KOPT-K1 (cell line): ENCODE results near the gene RETREG3.

Experiments
- H3K27ac ChIP-seq: fragments of 200-600 bp; sonication (generic); 2 replicates; pipeline ENCODE4 v1.5.1; 2016; ENCODE audit warnings: antibody characterized with exemption, mild to moderate bottlenecking, low read depth, low read length; ENCODE audit not compliant: poor library complexity, severe bottlenecking
- H3K36me3 ChIP-seq: fragments of 200-600 bp; sonication (generic); 2 replicates; pipeline ENCODE4 v1.5.1; 2017; ENCODE audit warnings: antibody characterized with exemption, mild to moderate bottlenecking, low read length, moderate library complexity; ENCODE audit not compliant: insufficient read depth
- H3K9me3 ChIP-seq: fragments of 200-600 bp; sonication (generic); 2 replicates; pipeline ENCODE4 v1.5.1; 2017; ENCODE audit warnings: antibody characterized with exemption, low read length, mild to moderate bottlenecking; ENCODE audit not compliant: insufficient read depth, poor library complexity, severe bottlenecking

Gene RETREG3

DNA sequence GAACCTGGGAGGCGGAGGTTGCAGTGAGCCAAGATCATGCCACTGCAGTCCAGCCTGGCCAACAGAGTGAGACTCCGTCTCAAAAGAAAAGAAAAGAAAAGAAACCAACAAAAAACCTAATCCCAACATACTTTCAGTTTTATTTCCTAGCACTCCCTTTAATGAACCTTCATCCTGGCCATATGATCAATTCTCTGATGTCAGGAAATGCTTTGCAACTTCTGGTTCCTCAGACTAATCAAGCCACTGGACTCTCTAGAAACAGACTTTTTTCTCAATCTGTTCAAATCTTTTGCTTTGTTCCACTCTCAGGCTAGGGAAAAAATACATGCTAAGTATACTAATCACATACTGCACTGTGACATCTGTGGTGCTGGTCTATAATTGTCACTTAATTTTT, 18.3 kb downstream of the RETREG3 start:
- Histone ChIP-seq H3K9me3 (no peaks in the 10 kb centered on the region), H3K27ac (no peak overlapping the region), H3K36me3 (peaks cover 66% of the 10 kb centered on the region)

- Histone ChIP-seq H3K27ac (no peak overlapping the region), H3K36me3 (peaks cover 98% of the 10 kb centered on the region), H3K9me3 (no peaks in the 10 kb centered on the region)
These were observed 22.5 kb downstream of the RETREG3 start for GRCh38 chr17:42586514-42587230.

DNA sequence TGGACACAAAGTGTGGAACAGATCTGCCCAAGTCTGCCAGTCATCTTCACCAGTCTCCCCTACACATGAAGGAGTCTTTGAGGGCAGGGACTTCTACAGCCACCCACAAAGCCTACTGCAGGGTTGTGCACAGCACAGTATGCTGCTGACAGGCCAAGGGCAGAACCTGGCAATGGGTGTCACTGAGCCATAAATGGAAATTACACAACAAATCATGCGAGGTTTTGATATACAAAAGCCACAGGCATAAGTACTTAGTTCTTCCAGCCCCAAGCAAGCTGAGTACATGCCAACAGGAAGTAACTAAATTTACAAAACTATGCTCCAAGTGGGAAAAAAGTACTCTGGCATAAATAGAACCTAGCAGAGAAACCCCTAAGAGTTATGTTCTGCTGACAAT, 23.8 kb downstream of the RETREG3 start:
- H3K36me3 ChIP-seq: peaks cover 97% of the 10 kb centered on the region
- H3K27ac ChIP-seq: no peak overlapping the region
- no peaks in the 10 kb centered on the region for H3K9me3 ChIP-seq

DNA sequence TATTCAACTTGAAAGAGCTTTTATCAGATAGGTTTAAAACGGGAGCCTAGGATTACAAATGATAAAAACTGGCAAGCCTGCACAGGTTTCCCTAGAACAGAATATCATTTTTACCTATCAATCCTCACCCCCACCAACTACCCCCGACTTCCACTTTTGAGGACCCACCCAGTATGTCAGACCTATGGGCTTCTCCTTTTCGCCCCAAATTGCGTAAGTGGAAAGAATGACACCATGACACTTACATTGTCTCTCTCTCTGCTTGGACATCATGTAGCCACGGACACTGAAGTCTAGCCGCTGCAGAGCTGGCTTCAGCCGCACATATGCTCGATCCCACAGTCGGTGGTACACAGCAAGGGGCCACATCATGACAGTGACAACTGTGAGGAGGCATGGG, 24.3 kb downstream of the RETREG3 start:
- Histone ChIP-seq H3K9me3 (no peaks in the 10 kb centered on the region), H3K27ac (no peak overlapping the region), H3K36me3 (peaks cover 97% of the 10 kb centered on the region)

DNA sequence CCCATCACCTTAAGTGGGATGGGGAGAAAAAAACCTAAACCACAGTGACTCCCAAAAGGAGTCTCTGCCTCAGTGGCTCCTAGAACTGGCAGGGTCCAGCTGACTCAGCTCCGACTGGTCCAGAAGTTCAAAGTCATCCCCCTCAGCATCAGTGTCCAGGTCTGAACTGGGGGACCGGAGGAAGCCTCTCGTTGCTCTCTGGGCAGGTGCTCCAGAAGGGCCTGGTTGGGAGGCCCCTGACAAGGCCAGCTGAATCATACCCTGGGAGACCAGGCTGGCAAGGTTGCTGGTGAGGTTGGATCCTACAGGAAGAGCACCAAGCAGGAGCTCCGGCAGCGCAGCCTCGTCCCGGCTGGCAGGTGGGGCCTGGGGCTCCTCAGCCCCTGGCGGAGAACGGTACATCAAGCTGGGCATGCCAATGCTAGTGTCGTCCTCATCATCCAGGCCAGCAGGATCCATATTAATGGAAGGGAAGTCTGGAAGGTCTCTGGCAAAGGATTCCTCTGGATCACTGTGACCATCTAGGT, 27.4 kb downstream of the RETREG3 start:
- no peaks in the 10 kb centered on the region for H3K9me3 ChIP-seq
- no peak overlapping the region for H3K27ac ChIP-seq
- H3K36me3 ChIP-seq: peaks cover 75% of the 10 kb centered on the region

DNA sequence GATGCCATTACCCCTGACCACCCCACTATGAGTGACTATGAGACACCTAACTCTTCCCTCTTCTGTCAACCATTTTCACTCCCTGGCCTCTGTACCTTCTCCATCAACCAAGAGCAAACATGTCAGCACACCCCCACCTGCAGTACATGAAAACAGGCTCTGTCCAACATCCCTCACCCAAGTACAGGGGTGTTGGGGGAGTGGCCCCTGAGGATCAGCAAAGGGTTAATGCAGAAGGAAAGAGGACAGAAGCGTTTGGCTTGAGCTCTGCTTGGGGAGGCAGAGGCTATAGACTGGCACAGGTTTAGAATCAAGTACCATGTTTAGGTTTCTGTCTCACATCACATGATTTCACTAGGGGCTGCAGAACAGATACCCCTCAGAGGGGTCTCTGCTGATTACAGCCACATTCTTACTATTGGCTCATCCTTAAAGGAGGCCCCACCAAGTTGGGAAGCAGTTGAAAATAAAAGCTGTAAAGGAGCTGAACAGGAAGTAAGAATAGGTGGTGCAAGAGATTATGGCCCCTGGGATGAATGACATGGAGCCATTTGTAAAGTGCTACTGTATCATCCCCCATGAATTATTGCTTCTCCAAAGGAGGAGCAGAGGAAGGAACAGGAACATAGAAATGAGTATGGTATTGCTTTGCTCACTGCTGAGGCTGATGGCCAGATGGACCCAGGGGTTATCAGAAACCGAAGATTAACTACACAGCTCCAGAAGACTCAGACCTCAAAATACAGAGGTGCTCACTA, 29.2 kb downstream of the RETREG3 start:
- H3K36me3 ChIP-seq: peaks cover 71% of the 10 kb centered on the region
- no peak overlapping the region for H3K27ac ChIP-seq
- H3K9me3 ChIP-seq: no peaks in the 10 kb centered on the region

DNA sequence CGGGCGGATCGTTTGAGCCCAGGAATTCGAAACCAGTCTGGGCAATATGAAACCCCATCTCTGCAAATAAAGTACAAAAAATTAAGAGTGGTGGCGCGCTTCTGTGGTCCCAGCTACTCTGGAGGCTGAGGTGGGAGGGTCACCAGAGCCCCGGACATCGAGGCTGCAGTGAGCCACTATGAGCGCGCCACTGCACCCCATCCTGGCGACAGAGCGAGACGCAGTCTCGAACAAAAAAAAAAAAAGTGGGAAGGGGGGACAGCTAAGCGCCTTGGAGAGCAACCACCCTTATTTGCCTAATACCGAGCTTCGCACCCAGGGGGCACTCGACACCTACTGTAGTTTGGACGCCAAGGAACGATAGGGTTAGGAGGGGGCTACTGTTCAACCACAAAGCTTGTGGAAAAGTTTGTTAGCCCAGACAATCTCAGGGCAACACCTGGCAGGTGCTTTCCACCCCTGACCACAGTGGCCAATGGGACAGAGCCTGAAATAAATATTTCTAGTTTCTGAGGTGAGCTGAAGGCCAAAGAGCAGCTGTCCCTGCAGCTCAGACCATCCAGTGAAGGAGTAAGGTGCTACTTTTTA, 30.8 kb downstream of the RETREG3 start:
- Histone ChIP-seq H3K27ac (peak overlapping the region; percentile 92), H3K36me3 (peaks cover 71% of the 10 kb centered on the region), H3K9me3 (no peaks in the 10 kb centered on the region)

DNA sequence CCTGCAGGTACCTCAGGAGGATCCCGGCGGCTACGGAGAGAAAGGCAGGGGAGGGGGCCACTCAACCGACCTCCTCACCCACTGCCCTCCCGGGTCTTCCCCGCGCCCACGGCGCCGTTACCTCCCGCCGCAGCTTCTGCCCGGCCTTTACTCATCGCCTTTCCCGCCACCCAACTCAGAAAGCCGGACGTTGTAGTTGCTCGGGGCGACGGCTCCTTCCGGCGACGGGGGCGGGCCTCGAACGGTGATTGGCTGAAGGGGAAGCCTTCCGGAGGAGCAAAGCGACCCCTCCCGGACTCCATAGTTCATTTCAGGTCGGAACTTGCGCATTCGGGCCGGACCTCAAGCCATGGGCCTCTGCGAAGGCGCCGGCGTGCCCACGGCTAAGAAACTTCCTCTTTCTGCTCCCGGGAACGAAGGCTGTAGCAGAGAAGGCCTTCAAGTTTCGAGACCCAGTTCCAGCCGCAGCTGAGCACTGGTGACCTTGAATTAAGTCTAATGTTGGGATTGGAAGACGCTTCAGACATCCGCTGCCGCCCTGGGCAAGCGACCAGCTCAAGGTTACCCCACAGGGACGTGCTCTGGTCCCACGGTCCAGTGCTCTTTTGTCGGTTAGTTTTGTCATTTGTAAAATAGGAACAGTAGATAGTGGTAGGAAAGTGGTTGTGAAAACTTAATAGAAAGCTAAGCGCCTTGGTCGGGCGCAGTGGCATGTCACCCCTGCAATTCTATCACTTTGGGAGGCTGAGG, 31.5 kb downstream of the RETREG3 start, which contains the start of gene PSMC3IP:
TSS of gene PSMC3IP (minus strand) at position 198 of the 750 bp plus-strand sequence. CDS start at position 155, 43 bp downstream.
- H3K27ac ChIP-seq: peak within 1 kb of the TSS; percentile 92
- peaks cover 71% of the 10 kb centered on the region for H3K36me3 ChIP-seq

DNA sequence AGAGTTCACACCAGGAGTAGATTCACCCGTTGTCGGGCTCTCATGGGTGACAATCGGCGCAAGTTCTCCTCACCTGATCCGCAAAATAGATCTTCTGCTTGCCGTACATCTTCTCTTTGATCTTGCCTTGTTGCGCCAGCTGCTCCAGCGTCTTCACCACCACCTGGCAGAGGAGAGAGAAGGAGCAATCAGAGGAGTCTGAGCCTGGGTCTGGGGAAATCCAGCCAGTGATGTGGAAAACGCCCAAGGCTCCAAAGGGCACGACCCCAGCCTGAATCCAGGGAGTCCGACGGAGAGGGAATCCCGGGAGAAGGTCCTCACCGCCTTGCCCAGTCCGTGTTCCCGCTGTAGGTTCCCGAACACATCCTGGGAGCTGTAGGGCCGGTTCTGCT, 32.0 kb downstream of the RETREG3 start:
- Histone ChIP-seq H3K36me3 (peaks cover 71% of the 10 kb centered on the region), H3K9me3 (no peaks in the 10 kb centered on the region), H3K27ac (peak overlapping the region; percentile 92)

More for the DNA sequence above, 31.5 kb downstream of the RETREG3 start, which contains the start of gene PSMC3IP:
- no peaks in the 10 kb centered on the region for H3K9me3 ChIP-seq

- Histone ChIP-seq H3K36me3 (peaks cover 71% of the 10 kb centered on the region), H3K27ac (no peak overlapping the region), H3K9me3 (no peaks in the 10 kb centered on the region)
These were observed 34.7 kb downstream of the RETREG3 start for GRCh38 chr17:42574463-42574862.

- Histone ChIP-seq H3K36me3 (peaks cover 81% of the 10 kb centered on the region), H3K27ac (no peak overlapping the region), H3K9me3 (no peaks in the 10 kb centered on the region)
These were observed 36.1 kb downstream of the RETREG3 start for GRCh38 chr17:42573095-42573494.

DNA sequence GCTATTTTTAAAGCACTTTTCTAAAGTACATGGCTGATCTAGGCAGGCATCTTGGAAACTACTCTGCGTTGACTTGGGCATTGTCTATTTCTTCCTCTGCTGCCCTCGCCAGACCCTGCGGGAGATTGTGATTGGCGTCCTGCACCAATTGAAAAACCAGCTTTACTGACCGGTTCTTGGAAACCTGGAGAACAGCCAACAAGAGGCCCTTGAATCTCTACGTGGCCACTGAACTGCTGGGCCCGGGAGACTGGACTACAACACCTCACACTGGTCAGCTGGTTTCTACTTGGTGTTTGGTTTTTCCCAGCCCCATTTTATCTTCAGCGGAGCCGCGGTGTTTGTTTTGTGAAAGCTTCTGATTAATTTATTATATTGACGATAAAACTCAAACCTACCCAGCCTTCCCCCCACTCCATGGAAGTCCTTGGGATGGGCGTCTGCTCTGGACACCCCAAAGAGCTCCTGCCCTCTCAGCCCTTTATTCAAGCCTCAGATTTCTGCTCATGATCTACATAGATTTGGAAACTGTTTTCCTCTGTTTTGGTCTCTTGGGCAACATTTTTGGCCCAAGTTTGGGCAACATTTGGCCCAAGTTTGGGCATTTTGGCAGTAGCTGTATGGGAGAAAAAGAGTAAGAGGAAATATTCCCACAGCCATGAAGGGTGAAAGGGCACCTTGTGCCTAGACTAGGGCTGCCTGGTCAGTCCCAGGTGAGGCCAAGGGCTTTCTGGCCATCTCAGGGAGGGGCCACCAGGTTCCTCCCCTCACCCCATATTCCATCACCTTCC, 37.5 kb downstream of the RETREG3 start:
- Histone ChIP-seq H3K9me3 (no peaks in the 10 kb centered on the region), H3K27ac (no peak overlapping the region), H3K36me3 (peaks cover 81% of the 10 kb centered on the region)

DNA sequence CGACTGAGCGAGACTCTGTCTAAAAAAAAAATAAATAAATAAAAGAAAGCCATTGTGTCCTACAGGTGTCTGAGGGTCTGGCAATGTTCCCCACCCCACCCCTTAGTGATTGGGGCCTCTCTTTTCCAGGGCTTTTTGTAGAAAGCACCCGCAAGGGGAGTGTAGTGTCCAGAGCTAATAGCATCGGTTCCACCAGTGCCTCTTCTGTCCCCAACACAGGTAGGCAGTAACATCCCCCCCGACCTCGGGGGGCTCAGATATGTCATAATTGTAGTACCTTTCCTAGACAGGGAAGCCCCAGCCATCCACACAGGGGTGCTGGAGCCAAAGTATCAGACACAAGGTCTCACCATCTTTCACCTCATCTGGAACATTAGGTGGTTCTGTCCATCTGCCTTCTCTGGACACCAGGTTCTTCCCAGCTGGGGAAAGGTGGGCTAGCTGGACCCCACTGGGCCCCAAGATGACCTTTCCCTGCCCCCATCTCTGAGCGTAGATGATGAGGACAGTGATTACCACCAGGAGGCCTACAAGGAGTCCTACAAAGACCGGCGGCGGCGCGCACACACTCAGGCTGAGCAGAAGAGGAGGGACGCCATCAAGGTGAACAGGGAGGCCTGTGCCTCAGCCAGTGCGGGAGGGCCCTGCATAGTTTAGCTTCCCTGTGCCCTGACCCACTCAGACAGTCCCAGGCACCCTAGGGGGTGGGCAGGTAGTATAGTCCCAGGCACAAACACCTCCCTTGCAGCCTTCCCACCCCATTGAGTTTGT, 40.6 kb downstream of the RETREG3 start:
- H3K9me3 ChIP-seq: no peaks in the 10 kb centered on the region
- H3K36me3 ChIP-seq: peaks cover 81% of the 10 kb centered on the region
- H3K27ac ChIP-seq: no peak overlapping the region
